Measurements from ENCODE around the gene TNNT2.

TNNT2 gene

DNA sequence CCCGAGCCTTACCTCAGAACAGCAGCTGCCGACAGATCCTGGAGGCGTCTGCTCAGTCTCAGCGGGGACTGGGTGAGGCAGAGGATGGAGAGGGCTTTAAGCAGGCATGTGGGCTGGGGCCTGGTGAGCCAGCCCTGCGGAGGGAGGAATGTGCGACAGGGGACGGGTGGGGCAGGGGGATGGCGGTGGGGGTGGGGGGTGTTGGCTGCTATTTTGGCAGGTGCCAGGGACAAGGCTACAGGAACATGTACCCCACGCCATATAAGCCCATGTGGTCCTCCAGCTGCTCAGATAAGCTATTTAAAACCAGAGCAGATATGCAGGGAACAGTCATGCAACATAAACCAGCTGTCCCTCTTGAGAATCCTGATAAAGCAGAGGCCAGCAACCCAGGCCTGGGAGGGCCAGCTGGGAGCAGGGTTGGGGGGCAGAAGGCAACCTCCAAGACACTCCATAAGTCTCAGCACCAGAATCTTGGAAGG lies at the start of gene TNNT2:
TSS of gene TNNT2 (minus strand) at position 70 of the 482 bp plus-strand sequence. CDS start 4,426 bp downstream, outside the sequence.
- DNase-seq (ENCODE audit: low spot score): no peak

DNA sequence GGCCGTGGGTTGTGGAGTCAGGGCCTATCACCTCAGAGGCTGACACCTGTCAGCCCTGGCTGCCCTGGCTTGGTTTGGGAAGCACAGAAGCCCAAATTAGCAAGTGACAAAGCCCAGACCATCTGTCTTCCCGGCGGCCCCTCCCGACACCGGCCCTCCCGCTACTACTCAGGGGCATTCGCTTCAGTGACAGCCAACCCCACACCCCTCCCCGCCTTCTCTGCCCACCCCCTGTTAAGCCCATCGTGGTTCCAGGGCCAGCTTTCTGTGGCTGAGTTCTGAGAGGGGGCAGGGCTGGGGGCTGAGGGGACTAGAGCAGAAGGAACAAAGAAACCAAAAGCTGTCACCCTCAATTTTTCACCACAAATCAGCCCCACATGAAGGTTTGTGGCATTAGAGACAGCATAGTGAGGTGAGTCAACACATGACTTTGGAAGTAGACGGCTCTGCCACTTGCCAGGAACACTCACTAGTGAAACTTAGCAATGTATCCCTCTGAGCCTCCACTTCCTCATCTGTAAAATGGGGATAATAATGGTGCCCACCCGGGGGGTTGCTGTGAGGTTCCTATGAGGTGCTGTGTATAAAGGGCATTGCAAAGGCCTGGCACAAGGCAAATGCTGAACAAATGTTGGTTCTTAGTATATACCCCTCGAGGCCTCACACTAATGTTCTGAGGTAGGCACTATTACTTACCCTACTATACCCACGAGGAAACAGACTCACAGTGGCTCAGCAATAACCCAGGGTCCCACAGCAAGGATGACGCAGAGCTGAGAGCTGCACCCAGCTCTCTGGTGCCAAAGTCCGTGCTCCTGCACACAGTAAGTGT lies 49.2 kb upstream of the TNNT2 start:
- DNase-seq (ENCODE audit: low spot score): no peak

GRCh38 chr1:201424146-201424545 lies 46.7 kb upstream of the TNNT2 start:
- no peak for DNase-seq (ENCODE audit: low spot score)

GRCh38 chr1:201423655-201424054 lies 46.2 kb upstream of the TNNT2 start:
- no peak for DNase-seq (ENCODE audit: low spot score)

- DNase-seq (ENCODE audit: low spot score): no peak
Measured at GRCh38 chr1:201422436-201423030, 45.1 kb upstream of the TNNT2 start.

- DNase-seq (ENCODE audit: low spot score): no peak
Measured at GRCh38 chr1:201422026-201422425, 44.5 kb upstream of the TNNT2 start.

GRCh38 chr1:201421041-201421440 lies 43.6 kb upstream of the TNNT2 start:
- no peak for DNase-seq (ENCODE audit: low spot score)

DNA sequence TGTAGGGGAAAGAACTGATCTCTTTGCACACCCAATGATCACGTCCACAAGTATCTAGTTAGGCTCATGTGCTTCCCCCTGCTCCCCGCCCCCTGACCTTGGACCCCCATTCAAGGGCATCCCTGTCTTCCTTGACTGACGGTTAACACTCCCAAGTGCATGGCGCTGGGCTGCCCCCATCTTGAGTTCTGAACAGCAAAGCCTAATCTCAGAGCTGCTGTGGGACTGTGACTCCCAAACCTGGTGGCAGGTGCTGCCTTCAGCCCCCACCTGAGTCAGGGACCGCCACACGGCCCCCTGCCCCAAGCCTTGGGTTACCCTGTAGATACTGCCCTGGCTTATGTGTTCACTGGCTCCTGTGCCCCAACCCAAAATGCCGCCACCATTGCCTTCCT lies 43.1 kb upstream of the TNNT2 start:
- no peak for DNase-seq (ENCODE audit: low spot score)

GRCh38 chr1:201419746-201420607 lies 42.5 kb upstream of the TNNT2 start:
- DNase-seq (ENCODE audit: low spot score): no peak

DNA sequence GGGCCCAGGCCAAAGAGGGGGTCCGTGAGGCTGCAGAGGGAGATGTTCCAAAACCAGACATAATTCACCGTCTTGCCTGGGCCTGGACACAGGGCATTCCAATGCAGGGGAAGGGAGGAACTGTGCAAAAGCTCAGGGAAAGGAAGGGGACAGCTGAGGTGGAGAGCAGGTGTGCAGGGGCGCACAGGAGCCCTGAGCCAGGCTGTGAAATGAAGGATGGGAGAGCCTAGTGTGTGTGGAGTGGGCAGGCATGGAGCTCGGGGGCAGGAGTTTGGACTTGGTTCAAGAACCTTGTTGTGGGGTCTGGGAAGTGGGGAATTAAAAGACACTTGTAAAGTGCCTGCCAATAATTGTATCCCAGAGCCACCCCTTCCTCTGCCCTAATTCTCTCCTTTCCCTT lies 41.8 kb upstream of the TNNT2 start:
- DNase-seq (ENCODE audit: low spot score): no peak

DNA sequence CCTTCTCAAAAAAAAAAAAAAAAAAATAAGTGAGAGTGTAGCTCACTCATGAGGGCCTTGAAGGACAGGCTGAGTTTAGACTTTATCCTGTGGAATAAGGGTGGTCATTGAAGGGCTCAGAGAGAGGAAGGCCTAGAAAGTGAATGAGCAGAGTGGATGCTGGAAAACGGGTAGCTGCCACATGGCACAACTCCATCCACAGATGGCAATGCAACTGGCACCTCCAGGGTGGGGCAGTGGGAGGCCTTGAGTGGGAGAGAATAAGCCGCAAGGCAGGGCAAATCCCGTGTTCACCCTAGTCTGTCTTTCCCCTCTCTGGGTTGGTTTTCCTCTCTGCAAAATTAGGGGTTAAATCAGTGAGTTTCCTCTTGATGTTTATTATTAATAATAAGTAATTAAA lies 41.0 kb upstream of the TNNT2 start:
- DNase-seq (ENCODE audit: low spot score): no peak

GRCh38 chr1:201414051-201414738 lies 36.7 kb upstream of the TNNT2 start:
- DNase-seq (ENCODE audit: low spot score): no peak

DNA sequence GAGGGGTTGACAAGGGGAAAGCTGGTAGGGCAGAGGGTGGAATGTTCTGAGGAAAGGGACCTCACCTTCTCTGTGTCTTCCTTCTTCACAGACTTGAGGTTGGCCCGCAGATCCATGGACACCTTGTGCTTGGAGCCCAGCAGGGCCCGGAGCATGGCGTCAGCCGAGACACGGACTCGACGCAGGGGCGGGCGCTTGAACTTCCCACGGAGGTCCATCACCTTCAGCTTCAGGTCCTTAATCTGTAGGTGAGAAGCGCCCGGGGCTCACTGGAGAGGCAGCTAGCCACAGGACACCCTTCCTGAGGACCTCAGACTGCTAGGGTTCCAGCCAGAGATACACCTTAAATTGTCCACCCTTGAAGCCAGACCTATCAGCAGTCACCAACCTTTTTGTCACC lies 33.8 kb upstream of the TNNT2 start:
- no peak for DNase-seq (ENCODE audit: low spot score)

DNA sequence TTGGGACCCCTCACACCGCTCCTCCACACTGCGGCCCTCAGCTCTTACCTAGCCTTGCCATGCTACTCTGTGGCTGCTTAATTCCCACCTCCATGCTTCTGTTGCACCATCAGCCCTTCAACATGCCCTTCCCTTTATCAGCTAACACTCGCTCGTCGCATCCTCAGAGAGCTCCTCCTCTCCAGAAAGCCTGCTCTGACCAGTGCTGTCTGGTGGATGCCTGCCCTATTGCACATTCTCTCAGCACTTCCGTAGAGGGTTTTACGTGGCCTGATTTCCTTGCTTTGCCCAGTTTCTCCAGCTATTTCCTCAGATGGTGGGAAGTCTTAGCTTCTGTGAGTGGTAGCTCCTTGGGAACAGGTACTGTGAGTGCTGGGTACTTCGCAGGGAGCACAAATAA lies 32.0 kb upstream of the TNNT2 start:
- DNase-seq (ENCODE audit: low spot score): no peak

GRCh38 chr1:201408834-201409200 lies 31.3 kb upstream of the TNNT2 start:
- no peak for DNase-seq (ENCODE audit: low spot score)

DNA sequence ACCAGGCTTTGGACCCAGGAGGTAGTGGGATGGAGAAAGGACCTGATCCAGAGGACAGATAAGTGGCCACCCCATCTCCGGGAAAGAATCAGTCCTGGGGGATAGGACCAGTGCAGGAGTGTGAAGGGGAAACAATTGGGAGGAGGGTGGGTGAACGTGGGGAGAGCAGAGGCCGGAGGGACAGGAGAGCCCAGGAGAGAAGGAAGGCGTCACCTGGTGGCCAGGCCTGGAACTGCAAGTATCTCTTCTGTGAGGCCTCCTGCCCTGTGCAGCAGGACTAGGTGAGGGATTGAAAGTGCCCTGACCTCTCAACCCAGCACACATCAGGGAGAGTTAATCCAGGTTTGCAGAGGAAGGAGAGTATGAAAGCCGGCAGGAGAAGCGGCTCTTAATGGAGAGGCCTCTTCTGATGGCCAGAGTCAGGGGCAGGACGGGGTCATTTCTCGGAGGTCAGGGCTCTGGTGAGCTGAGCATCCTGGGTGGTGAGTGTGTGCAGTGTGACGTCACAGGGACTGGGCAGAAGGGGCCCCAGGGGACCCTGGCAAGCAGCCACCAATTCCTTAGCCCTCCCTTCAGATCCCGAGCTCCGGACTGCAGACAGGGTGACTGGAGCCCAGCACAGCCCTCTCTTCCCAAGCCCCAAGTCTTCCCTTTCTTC lies 30.8 kb upstream of the TNNT2 start:
- peak; percentile 71 for DNase-seq (ENCODE audit: low spot score)

- no peak for DNase-seq (ENCODE audit: low spot score)
Measured at GRCh38 chr1:201406831-201407406, 29.4 kb upstream of the TNNT2 start.

GRCh38 chr1:201405484-201405831 lies 28.0 kb upstream of the TNNT2 start:
- DNase-seq (ENCODE audit: low spot score): no peak

DNA sequence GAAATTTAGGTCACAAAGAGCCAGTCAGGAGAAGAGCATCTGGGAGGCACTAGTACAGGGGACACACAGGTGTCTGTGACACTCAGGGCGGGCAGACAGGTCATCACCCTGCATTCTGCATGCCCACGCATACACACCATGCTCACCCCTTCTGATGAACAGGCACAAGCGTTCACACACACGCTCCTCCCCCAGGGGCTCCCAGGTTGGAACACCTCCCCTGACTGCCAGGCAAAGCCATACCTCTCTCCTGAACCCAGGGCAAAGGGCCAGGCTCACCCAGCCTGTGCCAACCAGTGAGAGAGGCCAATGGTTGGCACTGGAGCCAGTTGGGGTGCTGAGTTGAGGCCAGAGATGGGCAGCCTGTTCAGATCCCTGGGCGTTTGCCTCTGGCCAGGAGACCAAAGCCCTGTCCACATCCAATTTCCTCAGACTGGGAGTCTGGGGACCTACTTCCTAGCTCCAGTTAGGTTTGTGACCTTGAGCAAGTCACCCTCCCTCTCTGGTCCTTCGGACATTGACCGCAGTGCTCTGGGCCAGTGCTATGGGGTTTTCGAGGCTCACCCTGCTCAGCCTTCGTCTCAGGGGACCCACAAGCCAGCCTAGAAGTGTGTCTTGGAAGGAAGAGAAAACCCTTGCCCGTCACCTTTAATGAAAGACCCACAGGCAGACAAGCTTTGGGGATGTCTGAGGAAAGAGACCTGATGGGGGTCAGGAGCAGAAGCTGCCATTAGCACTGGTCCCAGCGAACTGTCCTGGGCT lies 27.4 kb upstream of the TNNT2 start:
- no peak for DNase-seq (ENCODE audit: low spot score)

DNA sequence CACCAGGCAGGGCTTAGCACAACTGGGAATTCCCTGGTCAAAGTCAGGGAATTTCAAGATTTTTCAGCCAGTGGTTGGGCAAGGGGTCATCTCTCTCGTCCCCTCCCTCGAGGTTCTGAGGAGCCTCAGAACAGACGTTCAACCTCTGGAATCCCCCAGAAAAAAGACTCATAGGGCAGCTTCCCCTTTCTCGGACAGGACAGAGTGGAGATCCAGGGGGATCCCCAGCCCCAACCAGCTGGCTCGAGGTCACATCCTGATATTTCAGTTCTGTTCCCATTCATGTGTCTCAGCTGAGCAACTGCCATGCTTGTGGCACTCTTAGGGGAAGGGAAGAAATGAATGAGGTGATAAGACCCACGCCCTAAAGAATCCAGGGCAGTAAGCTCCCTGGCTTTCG lies 26.6 kb upstream of the TNNT2 start:
- DNase-seq (ENCODE audit: low spot score): no peak

DNA sequence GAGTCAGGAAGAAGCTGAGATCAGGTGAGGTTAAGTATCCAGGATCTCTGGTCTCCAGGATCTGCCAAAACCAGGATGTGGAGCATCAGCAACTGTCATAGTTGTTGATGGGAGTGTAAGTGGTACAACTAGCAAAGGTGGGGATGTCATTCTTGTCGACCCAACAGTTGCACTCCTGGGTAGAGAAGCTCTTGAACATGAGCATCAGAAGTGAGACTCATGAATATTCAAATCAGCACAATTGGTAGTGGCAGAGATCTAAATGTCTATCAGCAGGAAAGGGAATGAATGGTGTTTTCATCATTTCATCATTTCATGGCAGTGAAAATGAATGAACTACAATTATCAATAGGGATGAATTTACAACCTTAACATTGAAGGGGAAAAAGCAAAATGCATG lies 25.9 kb upstream of the TNNT2 start:
- no peak for DNase-seq (ENCODE audit: low spot score)
